ENCODE measurements around the gene DSP.

DSP gene

DNA sequence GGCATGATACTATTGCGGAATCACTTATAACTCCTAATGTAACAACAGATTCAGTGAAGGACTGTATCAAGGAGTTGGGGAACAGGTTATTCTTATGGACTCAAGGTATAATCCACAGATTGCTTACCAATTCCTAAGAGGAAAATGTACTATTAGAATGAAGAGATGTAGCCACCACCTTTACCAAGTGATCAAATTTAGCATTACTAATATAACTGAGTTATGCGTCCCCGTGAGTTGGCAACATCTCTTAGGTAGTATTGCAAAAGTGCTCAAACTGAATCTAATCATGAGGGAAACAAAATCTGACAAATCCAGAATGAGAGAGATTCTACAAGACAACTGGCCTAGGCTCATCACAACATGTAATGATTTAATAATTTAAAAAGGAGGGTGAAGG is 47.8 kb downstream of the DSP start:
- Histone ChIP-seq H3K9me3 (ENCODE audit: control insufficient read depth, insufficient read depth, low read length) (no peaks in the 10 kb centered on the region), H3K4me3 (ENCODE audit: low read depth, low read length) (no peak overlapping the region), H3K4me1 (ENCODE audit: control insufficient read depth, insufficient read depth, low read length) (peaks cover 5% of the 10 kb centered on the region), H3K36me3 (ENCODE audit: control insufficient read depth, insufficient read depth, low read length) (peaks cover 9% of the 10 kb centered on the region), H3K9ac (ENCODE audit: low read depth, low read length) (no peak overlapping the region), H3K27me3 (ENCODE audit: control insufficient read depth, insufficient read depth, low read length) (no peaks in the 10 kb centered on the region)

DNA sequence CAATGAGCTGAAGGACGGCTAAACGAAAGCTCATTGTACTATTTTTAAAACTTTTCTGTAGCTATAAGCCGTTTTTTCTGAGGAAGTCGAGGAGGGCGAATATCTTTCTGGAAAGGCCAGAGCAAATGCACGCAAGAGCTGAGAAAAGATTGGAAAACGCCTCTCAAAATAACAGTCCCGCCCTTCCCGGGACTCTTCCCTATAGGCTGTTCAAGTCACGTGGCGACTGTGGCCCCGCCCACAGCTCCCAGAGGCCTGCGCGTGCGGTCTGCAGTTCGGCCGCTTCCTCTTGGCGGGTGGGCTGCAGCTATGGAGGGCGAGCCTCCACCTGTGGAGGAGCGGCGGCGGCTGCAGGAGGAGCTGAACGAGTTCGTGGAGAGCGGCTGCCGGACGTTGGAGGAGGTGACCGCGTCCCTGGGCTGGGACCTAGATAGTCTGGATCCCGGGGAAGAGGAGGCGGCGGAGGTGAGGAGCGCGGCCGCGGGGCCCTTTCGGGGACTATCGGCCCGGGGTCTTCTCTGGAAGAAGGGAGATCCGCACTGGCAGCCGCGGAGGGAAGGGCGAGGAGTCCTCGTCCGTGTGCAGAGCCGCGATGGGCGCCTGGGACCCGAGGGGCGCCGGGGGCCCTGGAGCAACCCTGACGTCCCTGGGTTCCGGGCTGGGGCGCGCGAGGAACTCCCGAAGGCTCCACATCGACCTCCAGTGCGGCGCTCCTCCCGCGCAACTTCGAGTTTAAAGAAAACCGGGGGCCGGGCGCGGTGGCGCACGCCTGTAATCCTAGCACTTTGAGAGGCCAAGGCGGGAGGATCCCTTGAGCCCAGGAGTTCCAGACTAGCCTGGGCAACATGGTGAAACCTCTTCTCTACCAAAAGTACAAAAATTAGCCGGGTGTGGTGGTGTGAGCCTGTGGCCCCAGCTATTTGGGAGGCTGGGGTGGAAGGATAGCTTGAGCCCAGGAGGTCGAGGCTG is 48.8 kb downstream of the DSP start, which contains the start of gene SNRNP48:
SNRNP48 (plus strand) TSS at position 250 of the 969 bp plus-strand sequence; CDS start at position 310, 60 bp downstream.
- H3K27me3 ChIP-seq (ENCODE audit: control insufficient read depth, insufficient read depth, low read length) = no peaks in the 10 kb centered on the region
- peaks cover 5% of the 10 kb centered on the region for H3K4me1 ChIP-seq (ENCODE audit: control insufficient read depth, insufficient read depth, low read length)
- peak within 1 kb of the TSS; percentile 50 for H3K9ac ChIP-seq (ENCODE audit: low read depth, low read length)
- no peaks in the 10 kb centered on the region for H3K9me3 ChIP-seq (ENCODE audit: control insufficient read depth, insufficient read depth, low read length)
- H3K4me3 ChIP-seq (ENCODE audit: low read depth, low read length) = peak within 1 kb of the TSS; percentile 80
- peaks cover 4% of the 10 kb centered on the region for H3K36me3 ChIP-seq (ENCODE audit: control insufficient read depth, insufficient read depth, low read length)

DNA sequence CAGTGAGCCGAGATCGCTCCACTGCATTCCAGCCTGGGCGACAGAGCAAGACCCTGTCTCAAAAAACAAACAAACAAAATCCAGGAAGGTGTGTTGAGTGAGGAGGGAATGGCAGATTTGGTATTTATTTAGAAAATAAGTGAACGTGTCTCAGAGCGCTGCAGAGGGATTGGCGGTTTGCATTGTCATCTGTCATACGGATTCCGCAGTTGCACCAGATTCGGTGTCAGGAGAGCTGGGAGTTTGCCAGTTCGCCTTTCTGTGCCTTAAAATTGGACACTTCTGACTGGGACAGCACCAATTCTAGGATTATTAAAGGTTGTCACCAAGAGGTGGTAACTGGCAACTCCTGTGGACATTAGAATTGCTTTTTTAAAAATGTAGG is 49.4 kb downstream of the DSP start:
- Histone ChIP-seq H3K36me3 (ENCODE audit: control insufficient read depth, insufficient read depth, low read length) (peaks cover 4% of the 10 kb centered on the region), H3K27me3 (ENCODE audit: control insufficient read depth, insufficient read depth, low read length) (no peaks in the 10 kb centered on the region), H3K4me3 (ENCODE audit: low read depth, low read length) (peak overlapping the region; percentile 80), H3K9ac (ENCODE audit: low read depth, low read length) (peak overlapping the region; percentile 26), H3K9me3 (ENCODE audit: control insufficient read depth, insufficient read depth, low read length) (no peaks in the 10 kb centered on the region), H3K4me1 (ENCODE audit: control insufficient read depth, insufficient read depth, low read length) (peaks cover 5% of the 10 kb centered on the region)

DNA sequence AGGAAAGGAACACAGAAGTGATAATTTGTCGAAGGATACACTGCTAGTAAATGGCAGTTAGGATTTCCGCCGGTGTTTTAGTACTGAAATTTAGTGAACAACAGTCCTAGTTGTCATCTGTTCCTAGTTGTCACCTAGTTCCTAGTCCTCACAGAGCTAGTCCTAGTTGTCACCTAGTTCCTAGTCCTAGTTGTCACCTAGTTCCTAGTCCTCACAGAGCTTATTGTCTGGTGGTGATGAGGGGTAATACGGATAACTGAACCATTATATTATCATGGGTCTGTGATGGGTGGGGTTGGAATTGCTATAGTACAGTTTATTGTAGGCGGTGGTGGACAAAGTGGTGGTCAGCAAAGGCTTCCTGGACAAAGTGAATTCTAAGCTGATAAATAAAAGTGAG is 50.3 kb downstream of the DSP start:
- Histone ChIP-seq H3K4me3 (ENCODE audit: low read depth, low read length) (no peak overlapping the region), H3K9me3 (ENCODE audit: control insufficient read depth, insufficient read depth, low read length) (no peaks in the 10 kb centered on the region), H3K4me1 (ENCODE audit: control insufficient read depth, insufficient read depth, low read length) (peaks cover 5% of the 10 kb centered on the region), H3K36me3 (ENCODE audit: control insufficient read depth, insufficient read depth, low read length) (peaks cover 4% of the 10 kb centered on the region), H3K9ac (ENCODE audit: low read depth, low read length) (no peak overlapping the region), H3K27me3 (ENCODE audit: control insufficient read depth, insufficient read depth, low read length) (no peaks in the 10 kb centered on the region)

- no peaks in the 10 kb centered on the region for H3K27me3 ChIP-seq (ENCODE audit: control insufficient read depth, insufficient read depth, low read length)
- no peak overlapping the region for H3K4me3 ChIP-seq (ENCODE audit: low read depth, low read length)
- H3K9ac ChIP-seq (ENCODE audit: low read depth, low read length) = no peak overlapping the region
- H3K9me3 ChIP-seq (ENCODE audit: control insufficient read depth, insufficient read depth, low read length) = no peaks in the 10 kb centered on the region
- peaks cover 4% of the 10 kb centered on the region for H3K36me3 ChIP-seq (ENCODE audit: control insufficient read depth, insufficient read depth, low read length)
- H3K4me1 ChIP-seq (ENCODE audit: control insufficient read depth, insufficient read depth, low read length) = peaks cover 5% of the 10 kb centered on the region
These were observed 51.8 kb downstream of the DSP start for GRCh38 chr6:7593229-7593628.

DNA sequence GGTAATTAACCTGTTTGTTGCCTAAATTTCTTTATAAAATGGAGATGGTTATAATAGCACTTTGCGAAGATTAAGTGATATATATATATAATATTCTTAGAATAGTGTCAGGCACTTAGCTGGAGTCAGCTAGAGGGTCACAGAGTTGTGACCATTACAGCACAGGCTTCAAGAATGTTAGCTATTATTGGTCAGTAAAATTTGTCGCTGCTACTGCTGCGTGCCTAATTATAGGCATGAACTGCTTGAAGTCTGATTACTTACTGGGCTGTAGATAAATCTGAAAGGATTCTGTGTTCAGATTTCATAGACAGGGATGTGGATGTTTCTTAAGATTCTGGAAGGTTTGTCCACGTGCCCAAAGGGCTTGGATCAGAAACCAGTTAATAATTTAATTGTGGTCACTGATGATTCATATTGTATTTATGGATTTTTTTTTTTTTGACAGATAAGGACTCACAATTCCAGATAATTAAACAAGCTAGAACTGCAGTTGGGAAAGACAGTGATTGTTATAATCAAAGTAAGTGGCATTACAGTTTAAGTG is 53.2 kb downstream of the DSP start:
- peaks cover 4% of the 10 kb centered on the region for H3K36me3 ChIP-seq (ENCODE audit: control insufficient read depth, insufficient read depth, low read length)

GRCh38 chr6:7604003-7604402 is 62.5 kb downstream of the DSP start:
- H3K27me3 ChIP-seq (ENCODE audit: control insufficient read depth, insufficient read depth, low read length) = no peaks in the 10 kb centered on the region
- H3K36me3 ChIP-seq (ENCODE audit: control insufficient read depth, insufficient read depth, low read length) = peaks cover 12% of the 10 kb centered on the region
- H3K9ac ChIP-seq (ENCODE audit: low read depth, low read length) = no peak overlapping the region
- no peak overlapping the region for H3K4me3 ChIP-seq (ENCODE audit: low read depth, low read length)
- H3K4me1 ChIP-seq (ENCODE audit: control insufficient read depth, insufficient read depth, low read length) = no peaks in the 10 kb centered on the region
- H3K9me3 ChIP-seq (ENCODE audit: control insufficient read depth, insufficient read depth, low read length) = no peaks in the 10 kb centered on the region

More for the DNA sequence above, 53.2 kb downstream of the DSP start:
- no peaks in the 10 kb centered on the region for H3K27me3 ChIP-seq (ENCODE audit: control insufficient read depth, insufficient read depth, low read length)
- no peaks in the 10 kb centered on the region for H3K9me3 ChIP-seq (ENCODE audit: control insufficient read depth, insufficient read depth, low read length)
- H3K9ac ChIP-seq (ENCODE audit: low read depth, low read length) = no peak overlapping the region
- H3K4me1 ChIP-seq (ENCODE audit: control insufficient read depth, insufficient read depth, low read length) = peaks cover 5% of the 10 kb centered on the region
- no peak overlapping the region for H3K4me3 ChIP-seq (ENCODE audit: low read depth, low read length)

DNA sequence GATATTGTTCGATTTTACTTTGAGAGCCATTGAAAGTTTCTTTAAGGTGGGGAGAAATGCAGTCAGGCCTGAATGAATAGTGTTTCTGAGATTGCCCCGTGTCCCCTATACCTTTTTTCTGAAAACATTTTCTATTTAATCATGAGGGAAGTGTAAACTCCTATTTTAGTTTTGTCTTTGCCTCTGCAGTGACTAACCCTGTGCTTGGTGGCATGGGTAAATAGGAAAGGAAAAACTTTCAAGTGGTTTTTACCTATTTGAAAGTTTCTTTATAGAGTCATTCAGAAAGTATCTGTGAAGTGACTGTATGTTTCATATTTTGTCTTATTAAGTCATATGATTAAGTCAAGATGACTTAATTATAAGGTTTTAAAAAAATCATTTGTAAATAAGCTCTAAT is 63.0 kb downstream of the DSP start:
- H3K9ac ChIP-seq (ENCODE audit: low read depth, low read length) = no peak overlapping the region
- H3K27me3 ChIP-seq (ENCODE audit: control insufficient read depth, insufficient read depth, low read length) = no peaks in the 10 kb centered on the region
- peaks cover 12% of the 10 kb centered on the region for H3K36me3 ChIP-seq (ENCODE audit: control insufficient read depth, insufficient read depth, low read length)
- H3K4me3 ChIP-seq (ENCODE audit: low read depth, low read length) = no peak overlapping the region
- no peaks in the 10 kb centered on the region for H3K4me1 ChIP-seq (ENCODE audit: control insufficient read depth, insufficient read depth, low read length)
- H3K9me3 ChIP-seq (ENCODE audit: control insufficient read depth, insufficient read depth, low read length) = no peaks in the 10 kb centered on the region

- Histone ChIP-seq H3K27me3 (ENCODE audit: control insufficient read depth, insufficient read depth, low read length) (no peaks in the 10 kb centered on the region), H3K4me3 (ENCODE audit: low read depth, low read length) (no peak overlapping the region), H3K4me1 (ENCODE audit: control insufficient read depth, insufficient read depth, low read length) (no peaks in the 10 kb centered on the region), H3K9ac (ENCODE audit: low read depth, low read length) (no peak overlapping the region), H3K36me3 (ENCODE audit: control insufficient read depth, insufficient read depth, low read length) (no peaks in the 10 kb centered on the region), H3K9me3 (ENCODE audit: control insufficient read depth, insufficient read depth, low read length) (no peaks in the 10 kb centered on the region)
These were observed 74.3 kb downstream of the DSP start for GRCh38 chr6:7615611-7616383.

DNA sequence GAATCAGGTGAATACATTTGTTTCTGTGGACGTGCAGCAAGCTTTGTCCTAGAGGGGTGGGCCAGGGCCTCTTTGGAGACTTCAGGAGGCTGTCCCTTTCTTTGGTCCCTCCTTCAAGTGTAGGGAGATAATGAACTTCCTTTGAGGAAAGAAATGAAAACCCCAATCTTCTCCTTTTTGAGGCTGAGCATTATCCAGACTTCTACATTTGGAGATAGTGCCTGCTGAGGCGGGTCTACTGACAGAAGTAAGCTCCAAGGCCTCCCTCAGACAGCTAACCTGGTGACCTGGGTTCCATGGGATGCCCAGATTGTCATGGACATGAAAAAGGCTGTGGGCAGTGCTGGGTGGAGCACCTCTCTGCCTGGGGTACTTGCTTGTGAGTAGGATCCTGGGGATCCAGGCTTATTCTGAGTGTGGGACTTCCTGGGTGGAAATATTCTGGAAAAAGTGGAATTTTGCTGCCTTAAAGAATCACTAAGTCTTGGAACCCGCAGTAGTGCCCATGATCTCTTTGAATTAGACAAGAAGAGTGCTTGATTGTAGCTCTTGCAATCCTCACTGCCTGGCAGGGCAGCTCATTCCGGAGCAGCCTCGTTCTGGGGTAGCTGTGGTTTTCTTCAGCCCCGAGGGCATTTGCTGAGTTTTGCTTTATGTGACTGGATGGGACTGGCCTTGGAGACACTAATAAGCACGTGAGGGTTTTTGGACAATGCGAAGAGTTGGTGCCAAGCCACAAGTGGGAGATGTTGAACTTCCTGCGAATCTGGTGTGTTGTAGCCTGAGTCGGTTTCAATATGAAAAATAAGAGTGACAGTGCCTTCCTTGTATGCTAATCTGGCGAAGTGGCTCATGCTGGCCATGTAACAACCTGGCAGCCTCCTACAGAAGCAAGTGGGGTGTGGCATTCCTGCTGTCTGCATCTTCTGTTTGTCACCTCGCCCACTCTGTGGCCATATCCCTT is 76.6 kb downstream of the DSP start:
- no peaks in the 10 kb centered on the region for H3K27me3 ChIP-seq (ENCODE audit: control insufficient read depth, insufficient read depth, low read length)
- no peaks in the 10 kb centered on the region for H3K36me3 ChIP-seq (ENCODE audit: control insufficient read depth, insufficient read depth, low read length)
- H3K9ac ChIP-seq (ENCODE audit: low read depth, low read length) = no peak overlapping the region
- H3K9me3 ChIP-seq (ENCODE audit: control insufficient read depth, insufficient read depth, low read length) = no peaks in the 10 kb centered on the region
- H3K4me3 ChIP-seq (ENCODE audit: low read depth, low read length) = no peak overlapping the region
- no peaks in the 10 kb centered on the region for H3K4me1 ChIP-seq (ENCODE audit: control insufficient read depth, insufficient read depth, low read length)

GRCh38 chr6:7621761-7622160 is 80.3 kb downstream of the DSP start:
- Histone ChIP-seq H3K9me3 (ENCODE audit: control insufficient read depth, insufficient read depth, low read length) (no peaks in the 10 kb centered on the region), H3K9ac (ENCODE audit: low read depth, low read length) (no peak overlapping the region), H3K27me3 (ENCODE audit: control insufficient read depth, insufficient read depth, low read length) (no peaks in the 10 kb centered on the region), H3K4me1 (ENCODE audit: control insufficient read depth, insufficient read depth, low read length) (peaks cover 3% of the 10 kb centered on the region), H3K4me3 (ENCODE audit: low read depth, low read length) (no peak overlapping the region), H3K36me3 (ENCODE audit: control insufficient read depth, insufficient read depth, low read length) (no peaks in the 10 kb centered on the region)
